Measurements from ENCODE around the gene DNAH1. TPM values are rescaled to one million over a fixed set of nuclear protein-coding genes. Genes with fewer than 3 reads are reported as not detected.

DNAH1 gene
- total and polyA plus RNA-seq, 2 of the 13 experiments (the other 11 are each of a cell fraction or from before 2014, with no cell fraction given): 0.64 to 3.5 TPM

- no peak for TF ChIP-seq SIX4 (CRISPR knock-in tag; IDR thresholded peaks at IDR 0.05)
- TF ChIP-seq RARA (CRISPR knock-in tag; IDR thresholded peaks at IDR 0.05): no peak
- TF ChIP-seq SNRNP70 (IDR thresholded peaks at IDR 0.05; ENCODE audit: low read depth, low read length): no peak
- TF ChIP-seq HIC2 (CRISPR knock-in tag; IDR thresholded peaks at IDR 0.05; ENCODE audit: low read depth): no peak
- no peak for TF ChIP-seq ZNF446 (CRISPR knock-in tag; IDR thresholded peaks at IDR 0.05)
- peak; percentile 22; the same call in 1 of the 2 replicates for TF ChIP-seq ZNF616 (CRISPR knock-in tag; IDR thresholded peaks at IDR 0.05; ENCODE audit: low read depth)
- TF ChIP-seq MTA1 (CRISPR knock-in tag; IDR thresholded peaks at IDR 0.05; ENCODE audit: borderline replicate concordance): 0 out of 2 replicates have a peak, but pooled peaks have one; percentile 1
- 0 out of 2 replicates have a peak, but pooled peaks have one; percentile 16 for TF ChIP-seq EHMT2 (IDR thresholded peaks at IDR 0.05; ENCODE audit: borderline replicate concordance, low read depth, low read length)
- TF ChIP-seq HOXA7 (CRISPR knock-in tag; IDR thresholded peaks at IDR 0.05): no peak
- no peak for TF ChIP-seq HOXD1 (CRISPR knock-in tag; IDR thresholded peaks at IDR 0.05)
- TF ChIP-seq AHDC1 (CRISPR knock-in tag; IDR thresholded peaks at IDR 0.05; ENCODE audit: borderline replicate concordance): no peak
- no peak for TF ChIP-seq MTA3 (CRISPR knock-in tag; IDR thresholded peaks at IDR 0.05)
- TF ChIP-seq ZNF142 (CRISPR knock-in tag; IDR thresholded peaks at IDR 0.05): no peak
- TF ChIP-seq ZBTB43 (CRISPR knock-in tag; conservative IDR thresholded peaks at IDR 0.05): 0 out of 2 replicates have a peak, but pooled peaks have one; percentile 41
- no peak for TF ChIP-seq ZBTB7B (CRISPR knock-in tag; IDR thresholded peaks at IDR 0.05)
- no peak for TF ChIP-seq MIER3 (CRISPR knock-in tag; IDR thresholded peaks at IDR 0.05; ENCODE audit: borderline replicate concordance)
Observed at GRCh38 chr3:52289338-52289746, 26.8 kb upstream of the DNAH1 start (continued).
